SIG-M5 (cell line): Measurements from ENCODE around the gene MYO10.
"Not testable (repeated sequence)": the region's sequence is repeated elsewhere in the genome, so short reads cannot be mapped to it uniquely, and the experiment has no call there.

ENCODE experiments used
- DNase-seq: peaks from one replicate; lab custom pipeline; 2025; lab: John Stamatoyannopoulos, UW

Gene MYO10

DNA sequence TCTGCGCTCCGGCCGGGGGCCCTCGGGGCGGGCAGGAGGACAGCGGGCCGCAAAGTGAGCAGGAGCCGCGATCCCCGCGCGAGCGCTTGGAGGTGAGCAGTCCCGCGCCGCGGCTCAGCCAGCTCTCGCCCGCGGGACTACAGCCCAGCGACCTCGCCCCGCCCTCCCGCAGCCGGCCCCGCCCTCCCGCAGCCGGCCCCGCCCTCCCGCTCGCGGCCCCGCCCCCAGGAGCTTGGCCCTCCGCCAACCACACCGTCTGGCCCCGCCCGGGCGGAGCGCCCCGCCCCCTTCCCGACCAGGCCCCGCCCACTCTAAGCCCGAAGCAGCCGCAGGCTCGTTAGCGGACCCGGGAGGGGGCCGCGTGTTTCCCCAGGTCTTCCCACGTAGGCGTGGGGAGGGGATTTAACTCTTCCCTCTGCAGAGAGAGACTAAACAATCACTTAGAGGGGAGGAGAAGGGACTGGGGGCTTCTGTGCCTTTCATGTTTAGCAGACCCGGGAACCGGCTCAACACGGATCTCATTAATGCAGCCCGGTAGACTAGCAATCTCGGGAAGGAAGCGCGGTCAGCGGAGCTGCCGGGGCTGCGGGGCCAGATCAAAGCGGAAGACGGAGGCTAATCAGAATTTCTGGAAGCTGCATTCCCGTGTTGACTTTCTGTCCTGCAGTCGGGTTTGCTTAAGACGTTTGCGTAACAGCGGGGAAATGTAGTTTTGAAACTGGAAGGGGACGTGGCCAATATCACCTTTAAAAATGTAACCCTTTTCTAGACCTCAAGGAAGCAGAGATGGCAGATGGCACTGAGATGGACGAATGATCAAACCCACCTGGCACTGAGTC, at the start of gene MYO10:
TSS of gene MYO10 (minus strand) at position 139 of the 839 bp plus-strand sequence. CDS start 480 bp downstream, outside the sequence.
- no peak for DNase-seq

DNA sequence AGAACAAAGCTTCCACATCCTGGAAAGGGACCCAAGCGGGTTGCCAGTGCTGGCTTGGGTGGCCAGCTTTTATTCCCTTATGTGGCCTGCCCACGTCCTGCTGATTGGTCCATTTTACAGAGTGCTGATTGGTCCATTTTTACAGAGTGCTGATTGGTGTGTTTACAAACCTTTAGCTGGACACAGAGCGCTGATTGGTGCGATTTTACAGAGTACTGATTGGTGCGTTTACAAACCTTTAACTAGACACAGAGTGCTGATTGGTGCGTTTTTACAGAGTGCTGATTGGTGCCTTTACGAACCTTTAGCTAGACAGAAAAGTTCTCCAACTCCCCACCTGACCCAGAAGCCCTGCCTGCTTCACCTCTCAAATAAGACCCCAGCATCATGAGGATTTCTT, 49.2 kb upstream of the MYO10 start:
- DNase-seq: not testable (repeated sequence)

DNA sequence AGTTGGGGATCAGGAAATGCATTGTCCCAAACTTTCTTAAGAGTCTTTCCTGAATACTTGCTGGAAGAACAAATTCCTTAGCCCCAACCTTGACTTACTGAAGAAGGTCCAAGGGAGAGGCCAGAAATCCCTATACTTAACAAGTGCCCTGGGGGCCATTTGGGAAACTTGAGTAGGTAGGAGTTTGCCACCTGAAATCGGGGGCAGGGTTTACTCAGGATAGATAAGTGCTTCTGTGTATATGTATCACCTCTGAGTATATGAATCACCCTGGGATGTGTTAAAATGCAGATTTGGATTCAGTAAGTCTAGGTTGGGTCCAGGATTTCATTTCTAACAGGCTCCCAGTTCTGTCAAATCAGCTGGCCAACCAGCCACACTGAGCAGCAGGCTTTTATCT, 47.9 kb upstream of the MYO10 start:
- DNase-seq: no peak

DNA sequence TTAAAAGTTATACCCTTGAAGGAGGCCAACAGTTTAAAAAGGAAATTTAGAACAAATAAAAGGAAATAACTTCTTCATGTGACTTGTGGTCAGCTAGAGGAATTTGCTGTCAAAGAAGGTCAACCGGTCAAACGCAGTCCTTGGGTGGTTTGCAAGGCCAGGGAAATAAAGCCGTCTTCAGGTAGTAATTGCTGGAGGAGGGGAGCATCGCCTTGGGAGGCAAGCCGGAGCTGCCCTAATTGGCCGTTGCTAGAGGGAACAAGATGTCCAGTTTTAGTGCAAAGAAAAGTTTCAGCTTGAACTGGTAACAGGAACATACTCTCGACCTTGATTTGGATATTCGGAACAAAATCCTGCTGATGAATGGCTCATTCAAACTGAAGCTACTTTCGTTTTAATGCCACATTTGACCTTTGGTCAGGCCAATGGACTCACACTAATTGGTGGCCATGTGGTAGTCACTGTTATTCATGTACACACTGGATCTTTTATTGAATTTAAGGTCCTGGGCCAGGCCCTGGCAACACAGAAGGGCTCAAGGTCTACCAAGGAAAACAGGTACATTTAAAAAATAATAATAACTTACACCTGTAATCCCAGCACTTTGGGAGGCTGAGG, 47.0 kb upstream of the MYO10 start:
- DNase-seq: no peak

DNA sequence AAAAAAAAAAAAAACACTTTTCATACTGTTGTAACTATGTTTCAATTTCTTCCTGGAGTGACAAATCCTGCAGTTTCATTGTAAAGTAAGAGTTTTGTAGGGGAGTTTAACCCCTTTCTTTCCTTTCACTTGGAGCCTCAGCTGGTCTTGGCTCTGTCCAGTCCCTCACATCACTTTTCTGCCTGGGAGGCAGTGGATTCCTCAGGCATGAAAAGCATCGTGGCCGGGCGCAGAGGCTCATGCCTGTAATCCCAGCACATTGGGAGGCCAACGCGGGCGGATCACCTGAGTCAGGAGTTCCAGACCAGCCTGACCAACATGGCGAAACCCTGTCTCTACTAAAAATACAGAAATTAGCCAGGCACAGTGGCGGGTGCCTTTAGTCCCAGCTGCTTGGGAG, 45.6 kb upstream of the MYO10 start:
- DNase-seq: no peak

DNA sequence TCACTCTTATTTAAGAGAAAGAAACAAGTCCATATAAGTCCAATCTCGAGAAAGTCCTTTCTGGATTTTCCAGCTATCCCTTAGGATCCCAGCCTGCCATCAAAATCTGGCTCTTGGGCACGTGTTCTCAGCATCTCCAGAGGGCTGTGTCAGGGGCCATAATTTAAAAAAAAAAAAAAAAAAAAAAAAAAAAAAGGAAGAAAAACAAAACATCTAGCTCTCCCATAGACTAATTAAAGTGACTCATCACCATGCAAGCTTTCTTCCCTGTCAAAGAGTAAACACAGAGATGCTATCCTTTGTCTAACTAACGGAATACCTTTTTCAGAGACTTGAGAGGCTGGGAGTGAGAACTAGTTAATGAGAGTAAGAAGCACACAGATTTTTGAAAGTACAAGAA, 44.9 kb upstream of the MYO10 start:
- DNase-seq: no peak

DNA sequence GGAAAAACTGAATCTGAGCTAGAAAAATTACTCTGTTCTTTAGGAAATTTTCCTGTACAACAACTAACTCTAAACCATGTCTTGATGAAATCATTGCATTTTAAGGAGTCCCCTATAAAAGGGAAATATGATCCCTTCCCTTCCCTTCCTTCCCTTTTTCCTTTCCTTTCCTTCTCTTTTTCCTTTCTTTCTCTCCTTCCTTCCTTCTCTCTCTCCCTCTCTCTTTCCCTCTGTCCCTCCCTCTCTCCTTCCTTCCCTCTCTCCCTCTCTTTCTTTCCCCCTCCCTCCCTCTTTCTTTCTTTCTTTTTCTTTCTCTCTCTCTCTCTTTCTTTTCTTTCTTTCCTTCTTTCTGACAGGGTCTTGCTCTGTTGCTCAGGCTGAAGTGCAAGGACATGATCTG, 42.2 kb upstream of the MYO10 start:
- no peak for DNase-seq

DNA sequence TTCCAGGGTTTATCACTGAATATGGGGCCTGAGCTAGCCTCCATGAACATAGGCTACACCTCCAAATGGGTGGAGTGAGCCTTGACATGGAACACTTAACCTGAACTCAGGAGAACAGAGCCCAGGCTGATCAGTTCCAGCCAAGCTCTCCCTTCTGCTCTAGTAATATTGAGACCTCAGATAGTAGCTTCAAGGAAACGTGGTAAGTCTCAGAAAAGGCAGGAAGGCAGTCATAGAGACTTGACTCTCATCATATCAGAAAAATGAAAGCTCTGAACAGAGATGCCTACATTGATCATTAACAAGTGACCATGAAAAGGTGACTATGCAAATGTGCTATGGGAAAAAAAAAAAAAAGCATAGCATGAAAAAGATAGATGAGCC, 40.5 kb upstream of the MYO10 start:
- DNase-seq: no peak

DNA sequence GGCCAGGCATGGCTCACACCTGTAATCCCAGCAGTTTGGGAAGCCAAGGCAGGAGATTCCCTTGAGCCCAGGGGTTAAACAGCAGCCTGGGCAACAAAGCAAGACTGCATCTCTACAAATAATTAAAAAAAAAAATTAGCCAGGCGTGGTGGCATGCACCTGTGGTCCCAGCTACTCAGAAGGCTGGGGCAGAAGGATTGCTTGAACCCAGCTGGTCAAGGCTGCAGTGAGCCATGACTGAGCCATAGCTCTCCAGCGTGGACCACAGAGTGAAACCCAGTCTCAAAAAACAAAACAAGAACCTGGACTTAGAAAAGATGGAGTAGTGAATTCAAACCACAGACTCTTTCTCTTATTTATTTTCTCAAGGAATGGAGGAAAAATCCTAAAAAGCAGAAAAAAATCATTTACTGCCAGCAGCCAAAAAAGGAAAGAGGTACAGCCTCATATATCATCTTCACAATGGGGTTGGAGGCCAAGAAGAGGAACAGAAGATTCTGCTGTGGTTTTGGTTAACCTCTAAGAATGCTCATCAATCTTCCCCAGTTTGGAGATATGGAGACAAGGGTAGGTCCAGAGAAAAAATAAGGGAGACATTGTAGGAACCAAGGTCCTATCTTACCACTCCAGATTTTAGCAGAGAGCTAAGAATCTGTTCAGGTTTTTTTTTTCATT, 40.0 kb upstream of the MYO10 start:
- DNase-seq: peak; percentile 12

DNA sequence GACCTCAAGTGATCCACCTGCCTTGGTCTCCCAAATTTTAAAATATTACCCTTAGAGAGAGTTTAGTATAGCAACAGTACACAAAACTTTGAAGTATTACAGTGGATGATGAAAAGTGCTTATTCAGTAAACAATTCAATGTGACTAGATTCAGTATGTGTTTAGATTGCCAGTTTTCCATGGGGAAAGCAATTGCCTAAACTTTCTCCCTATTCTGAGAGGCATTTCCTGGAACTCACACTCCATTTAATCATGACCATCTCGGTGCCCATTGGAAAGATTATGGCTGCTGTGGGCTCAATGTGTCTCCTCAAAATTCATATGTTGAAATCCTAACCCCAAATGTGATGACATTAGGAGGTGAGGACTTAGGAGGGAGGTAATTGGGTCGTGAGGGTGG, 38.9 kb upstream of the MYO10 start:
- no peak for DNase-seq

DNA sequence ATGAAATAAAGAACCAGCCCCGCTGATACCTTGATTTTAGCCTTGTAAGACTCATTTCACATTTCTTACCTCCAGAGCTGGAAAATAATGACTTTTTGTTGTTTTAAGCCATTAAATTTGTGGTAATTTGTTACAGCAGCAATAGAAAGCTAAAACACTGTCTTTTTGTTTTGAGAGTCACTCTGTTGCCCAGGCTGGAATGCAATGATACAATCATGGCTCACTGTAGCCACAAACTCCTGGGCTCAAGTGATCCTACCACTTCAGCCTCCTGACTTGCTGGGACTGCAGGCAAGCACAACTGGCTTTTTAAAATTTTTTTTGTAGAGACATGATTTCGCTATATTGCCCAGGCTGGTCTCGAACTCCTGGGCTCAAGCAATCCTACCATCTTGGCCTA, 34.7 kb upstream of the MYO10 start:
- no peak for DNase-seq

DNA sequence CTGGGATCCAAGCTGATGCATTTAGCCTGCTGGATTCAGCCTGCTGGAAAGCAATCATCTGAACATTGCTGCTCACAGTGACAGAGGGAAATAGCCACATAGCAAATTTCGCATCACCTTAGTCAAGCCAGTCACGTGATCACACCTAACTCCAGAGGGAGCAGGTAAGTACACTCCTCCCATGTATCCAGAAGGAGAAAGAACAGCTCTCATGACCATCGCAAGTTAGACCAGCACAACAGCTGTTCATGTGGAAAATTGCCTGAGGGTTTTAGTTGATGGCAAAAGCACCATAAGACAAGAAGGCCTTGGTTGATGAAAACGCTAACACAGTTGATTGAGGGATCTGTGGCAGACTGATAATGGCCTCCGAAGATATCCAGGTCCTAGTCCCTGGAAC, 34.2 kb upstream of the MYO10 start:
- DNase-seq: no peak

DNA sequence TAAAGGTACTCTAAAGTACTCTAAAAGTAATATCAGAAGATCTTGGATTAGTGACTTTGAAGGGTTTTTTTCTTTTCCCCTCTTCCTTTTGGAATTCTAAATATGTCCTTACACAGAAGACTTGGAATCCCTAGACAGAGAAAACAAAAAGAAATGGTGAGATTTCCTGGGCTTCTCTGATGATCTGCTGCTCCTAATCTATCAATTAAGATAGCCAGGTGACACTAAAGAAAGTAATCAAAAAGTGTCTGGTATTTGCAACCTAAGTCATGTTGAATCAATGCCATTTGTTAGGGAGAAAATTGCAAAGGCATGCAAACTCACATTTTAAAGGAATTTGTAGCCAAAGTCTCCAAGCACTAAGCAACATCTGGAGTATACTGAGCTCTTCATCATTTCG, 29.5 kb upstream of the MYO10 start:
- DNase-seq: no peak

DNA sequence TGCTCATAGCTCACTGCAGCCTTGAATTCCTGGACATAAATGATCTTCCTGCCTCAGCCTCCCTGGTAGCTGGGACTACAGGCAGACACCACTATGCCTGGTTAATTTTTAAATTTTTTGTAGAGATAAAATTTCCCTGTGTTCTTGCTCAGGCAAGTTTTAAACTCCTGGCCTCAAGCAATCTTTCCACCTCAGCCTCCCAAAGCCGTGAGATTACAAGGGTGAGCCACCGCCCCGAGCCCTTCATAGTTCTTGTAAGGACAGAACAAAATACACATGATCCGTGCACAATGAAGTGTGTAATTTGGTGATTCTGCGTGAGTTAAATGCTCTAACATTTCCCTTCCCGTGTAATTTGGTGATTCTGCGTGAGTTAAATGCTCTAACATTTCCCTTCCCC, 27.7 kb upstream of the MYO10 start:
- DNase-seq: no peak

DNA sequence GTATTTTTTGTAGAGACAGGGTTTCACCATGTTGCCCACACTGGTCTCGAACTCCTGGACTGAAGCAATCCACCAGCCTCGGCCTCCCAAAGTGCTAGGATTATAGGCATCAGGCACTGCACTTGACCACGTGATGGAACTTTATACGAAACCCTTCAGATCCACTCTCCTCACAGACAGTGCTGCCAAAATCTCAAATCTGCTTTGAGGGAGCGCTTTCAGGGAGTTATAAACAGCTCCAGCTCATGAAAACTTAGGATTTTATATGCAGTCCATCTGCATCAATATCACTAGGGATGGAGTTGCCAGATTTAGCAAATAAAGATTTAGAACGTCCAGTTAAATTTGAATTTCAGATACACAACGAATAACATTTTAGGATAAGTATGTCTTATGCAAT, 25.0 kb upstream of the MYO10 start:
- no peak for DNase-seq

DNA sequence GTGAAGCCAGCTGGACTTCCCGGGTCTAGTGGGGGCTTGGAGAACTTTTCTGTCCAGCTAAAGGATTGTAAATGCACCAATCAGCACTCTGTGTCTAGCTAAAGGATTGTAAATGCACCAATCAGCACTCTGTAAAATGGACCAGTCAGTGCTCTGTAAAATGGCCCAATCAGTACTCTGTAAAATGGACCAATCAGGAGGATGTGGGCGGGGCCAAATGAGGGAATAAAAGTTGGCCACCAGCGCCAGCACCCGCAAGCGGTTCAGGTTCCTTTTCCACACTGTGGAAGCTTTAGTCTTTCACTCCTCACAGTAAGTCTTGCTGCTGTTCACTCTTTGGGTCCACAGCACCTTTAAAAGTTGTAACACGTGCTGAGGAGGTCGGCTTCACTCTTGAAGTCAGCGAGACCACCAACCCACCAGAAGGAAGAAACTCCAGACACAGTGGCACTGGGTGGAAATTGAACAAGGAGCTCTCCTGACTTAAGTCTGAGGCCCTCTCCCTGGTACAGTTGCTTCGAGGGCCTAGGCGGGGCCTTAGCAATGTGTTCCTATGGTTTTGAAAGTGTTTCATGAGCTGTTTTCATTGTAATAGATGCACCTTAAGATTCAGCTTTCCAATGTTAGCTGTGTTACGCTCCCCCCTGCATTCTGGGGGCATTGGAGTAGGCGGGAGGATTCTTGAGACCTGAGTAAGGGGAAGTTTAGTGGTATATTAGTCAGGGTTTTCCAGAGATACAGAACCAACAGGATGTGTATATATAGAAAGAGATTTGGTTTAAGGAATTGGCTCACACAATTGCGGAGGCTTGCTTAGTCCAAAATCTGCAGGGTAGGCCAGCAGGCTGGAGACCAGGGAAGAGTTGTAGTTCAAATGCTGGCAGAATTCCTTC, 21.5 kb upstream of the MYO10 start:
- DNase-seq: no peak

DNA sequence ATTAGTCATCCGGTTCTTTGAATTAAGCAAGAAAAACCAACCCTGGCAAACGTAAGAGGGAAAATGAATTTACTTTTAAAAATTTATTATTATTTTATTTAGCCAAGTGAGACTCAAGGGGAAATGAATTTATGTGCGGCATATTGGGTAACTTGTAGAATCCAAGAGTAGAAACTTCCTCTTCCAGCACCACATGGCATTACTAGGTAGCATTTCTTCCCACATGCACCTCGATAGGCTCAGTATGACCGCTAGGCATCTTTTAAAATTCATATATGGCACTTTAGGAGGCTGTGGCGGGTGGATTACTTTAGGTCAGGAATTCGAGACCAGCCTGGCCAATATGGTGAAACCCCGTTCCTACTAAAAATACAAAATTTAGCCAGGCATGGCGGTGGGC, 17.6 kb upstream of the MYO10 start:
- DNase-seq: no peak

DNA sequence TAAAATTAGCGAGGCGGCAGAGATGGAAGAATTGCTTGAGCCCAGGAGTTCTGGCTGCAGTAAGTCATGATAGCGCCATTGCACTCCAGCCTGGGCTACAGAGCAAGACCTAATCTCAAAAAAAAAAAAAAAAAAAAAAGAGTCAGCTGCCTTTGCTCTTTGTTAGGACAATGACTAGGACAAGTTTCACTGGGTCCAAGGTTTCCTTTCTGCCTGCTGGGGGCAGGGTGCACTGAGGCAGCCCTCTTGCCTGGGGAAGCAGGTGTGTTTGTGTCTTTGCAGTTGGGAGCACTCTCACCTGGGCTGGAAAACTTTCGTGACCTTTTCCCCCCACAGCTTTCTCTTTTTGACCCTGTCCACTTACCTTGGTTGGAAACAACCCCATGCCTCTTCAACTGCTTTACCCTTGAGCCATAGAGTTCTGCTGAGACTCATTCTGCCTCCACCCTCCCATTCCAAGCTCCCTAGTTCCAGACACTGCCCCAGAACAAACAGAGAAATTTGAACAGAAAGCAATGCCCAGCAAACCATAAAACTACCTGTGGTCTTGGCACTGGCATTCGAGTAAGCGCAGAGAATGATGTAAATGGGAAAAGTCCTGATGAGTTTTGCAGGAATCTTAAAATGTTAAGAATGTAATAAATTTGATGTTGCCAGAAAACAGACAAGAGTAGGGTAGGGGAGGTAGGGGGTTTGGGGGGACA, 17.0 kb upstream of the MYO10 start:
- DNase-seq: no peak

DNA sequence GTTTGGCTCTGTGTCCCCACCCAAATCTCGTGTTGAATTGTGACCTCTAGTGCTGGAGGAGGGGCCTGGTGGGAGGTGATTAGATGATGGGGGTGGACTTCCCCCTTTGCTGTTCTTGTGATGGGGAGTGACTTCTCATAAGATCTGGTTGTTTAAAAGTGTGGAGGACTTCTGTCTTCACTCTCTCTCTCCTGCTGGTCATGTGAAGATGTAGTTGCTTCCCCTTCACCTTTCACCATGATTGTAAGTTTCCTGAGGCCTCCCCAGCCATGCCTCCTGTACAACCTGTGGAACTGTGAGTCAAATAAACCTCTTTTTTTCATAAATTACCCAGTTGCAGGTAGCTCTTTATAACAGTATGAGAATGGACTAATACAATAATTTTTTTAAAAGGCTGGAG, 10.6 kb upstream of the MYO10 start:
- no peak for DNase-seq

DNA sequence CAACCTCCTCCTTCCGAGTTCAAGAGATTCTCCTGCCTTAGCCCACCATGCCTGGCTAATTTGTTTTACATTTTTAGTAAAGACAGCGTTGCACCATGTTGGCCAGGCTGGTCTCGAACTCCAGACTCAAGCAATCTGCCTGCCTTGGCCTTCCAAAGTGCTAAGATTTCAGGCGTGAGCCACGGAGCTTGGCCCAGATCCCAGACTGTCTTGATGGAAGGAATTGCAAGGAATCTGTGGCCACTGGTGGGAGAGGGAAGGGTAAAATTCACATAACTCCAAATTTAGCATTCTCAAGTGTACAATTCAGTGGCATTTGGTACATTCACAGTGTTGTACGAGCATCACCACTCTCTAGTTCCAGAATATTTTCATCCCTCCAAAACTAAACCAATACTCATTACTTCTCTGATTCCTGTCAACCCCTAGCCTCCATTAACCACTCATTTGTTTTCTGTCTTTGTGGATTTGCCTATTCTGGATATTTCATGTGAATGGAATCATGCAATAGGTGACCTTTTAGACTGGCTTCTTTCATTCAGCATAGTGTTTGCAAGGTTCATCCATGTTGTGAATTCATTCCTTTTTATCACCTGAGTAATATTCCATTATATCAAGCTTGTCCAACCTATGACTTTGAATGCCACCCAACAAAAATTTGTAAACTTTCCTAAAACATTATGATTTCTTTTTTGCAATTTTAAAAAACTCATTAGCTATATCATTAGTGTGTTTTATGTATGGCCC, 8.9 kb upstream of the MYO10 start:
- no peak for DNase-seq
